ENCODE measurements around the gene TAF3. TPM values are rescaled to one million over a fixed set of nuclear protein-coding genes. Genes with fewer than 3 reads are reported as not detected.

Gene TAF3
- total and polyA plus RNA-seq, 2 experiments from 2014 or later, result 4.1 to 6.4 TPM

GRCh38 chr10:8060010-8060703, 241.9 kb downstream of the TAF3 start:
- no peak for TF ChIP-seq EZH2phosphoT487 (IDR thresholded peaks at IDR 0.05; ENCODE audit: low read depth, severe bottlenecking, unreplicated experiment)
- TF ChIP-seq EZH2 (IDR thresholded peaks at IDR 0.05; ENCODE audit: borderline replicate concordance), result no peak
- no peak for TF ChIP-seq CTCF (IDR thresholded peaks at IDR 0.05; ENCODE audit: poor library complexity)
- Histone ChIP-seq H3K4me3 (no peak overlapping the region), H3K9me3 (ENCODE audit: low read depth) (no peaks in the 10 kb centered on the region), H4K20me1 (ENCODE audit: insufficient read depth, poor library complexity, severe bottlenecking) (no peaks in the 10 kb centered on the region), H3K4me2 (peak overlapping the region; percentile 70), H3K9me2 (replicated peaks; ENCODE audit: insufficient read depth) (no peaks in the 10 kb centered on the region), H3K27ac (peak overlapping the region; percentile 28), H2AFZ (no peak overlapping the region), H3K79me2 (peaks cover 4% of the 10 kb centered on the region), H3K36me3 (replicated peaks; ENCODE audit: insufficient read depth, low read depth) (no peaks in the 10 kb centered on the region), H3K4me1 (ENCODE audit: insufficient read depth) (peaks cover 15% of the 10 kb centered on the region), H3K27me3 (peaks cover 76% of the 10 kb centered on the region)
- DNase-seq (ENCODE audit: low spot score), result peak; percentile 19
- 31% methylated on average over 15 of the region's 15 CpGs for WGBS (ENCODE audit: low lambda C conversion rate, missing lambda C conversion rate)

GRCh38 chr10:8060704-8061121, 242.4 kb downstream of the TAF3 start:
- Histone ChIP-seq H3K27me3 (peaks cover 71% of the 10 kb centered on the region), H3K9me2 (replicated peaks; ENCODE audit: insufficient read depth) (no peaks in the 10 kb centered on the region), H3K4me3 (no peak overlapping the region), H3K36me3 (replicated peaks; ENCODE audit: insufficient read depth, low read depth) (no peaks in the 10 kb centered on the region), H2AFZ (no peak overlapping the region), H3K9me3 (ENCODE audit: low read depth) (no peaks in the 10 kb centered on the region), H3K79me2 (peaks cover under 1% of the 10 kb centered on the region), H4K20me1 (ENCODE audit: insufficient read depth, poor library complexity, severe bottlenecking) (no peaks in the 10 kb centered on the region), H3K4me2 (peak overlapping the region; percentile 70), H3K4me1 (ENCODE audit: insufficient read depth) (peaks cover 11% of the 10 kb centered on the region), H3K27ac (peak overlapping the region; percentile 28)
- TF ChIP-seq CTCF (IDR thresholded peaks at IDR 0.05; ENCODE audit: poor library complexity), result no peak
- TF ChIP-seq EZH2phosphoT487 (IDR thresholded peaks at IDR 0.05; ENCODE audit: low read depth, severe bottlenecking, unreplicated experiment), result no peak
- no peak for TF ChIP-seq EZH2 (IDR thresholded peaks at IDR 0.05; ENCODE audit: borderline replicate concordance)
- 70% methylated on average over 10 of the region's 10 CpGs for WGBS (ENCODE audit: low lambda C conversion rate, missing lambda C conversion rate)
- DNase-seq (ENCODE audit: low spot score), result no peak

- TF ChIP-seq CTCF (IDR thresholded peaks at IDR 0.05; ENCODE audit: poor library complexity) (no peak), EZH2phosphoT487 (IDR thresholded peaks at IDR 0.05; ENCODE audit: low read depth, severe bottlenecking, unreplicated experiment) (no peak), EZH2 (IDR thresholded peaks at IDR 0.05; ENCODE audit: borderline replicate concordance) (no peak)
- H3K27ac ChIP-seq, result no peak overlapping the region
- H3K4me3 ChIP-seq, result no peak overlapping the region
- H3K9me2 ChIP-seq (replicated peaks; ENCODE audit: insufficient read depth), result no peaks in the 10 kb centered on the region
- H3K36me3 ChIP-seq (replicated peaks; ENCODE audit: insufficient read depth, low read depth), result no peaks in the 10 kb centered on the region
- no peak overlapping the region for H2AFZ ChIP-seq
- peaks cover 62% of the 10 kb centered on the region for H3K27me3 ChIP-seq
- 62% methylated on average over 17 of the region's 17 CpGs for WGBS (ENCODE audit: low lambda C conversion rate, missing lambda C conversion rate)
- H3K4me2 ChIP-seq, result peak overlapping the region; percentile 70
- no peak for DNase-seq (ENCODE audit: low spot score)
- no peaks in the 10 kb centered on the region for H3K79me2 ChIP-seq
- H4K20me1 ChIP-seq (ENCODE audit: insufficient read depth, poor library complexity, severe bottlenecking), result no peaks in the 10 kb centered on the region
- H3K4me1 ChIP-seq (ENCODE audit: insufficient read depth), result peaks cover 11% of the 10 kb centered on the region
- no peaks in the 10 kb centered on the region for H3K9me3 ChIP-seq (ENCODE audit: low read depth)
These were observed 243.2 kb downstream of the TAF3 start for GRCh38 chr10:8061274-8062211.

Measured in hepatocyte (in vitro differentiated cells).